ENCODE results near the gene LRRC8B. TPM values are rescaled to one million over a fixed set of nuclear protein-coding genes. Genes with fewer than 3 reads are reported as not detected.
"Not testable (repeated sequence)": the region's sequence is repeated elsewhere in the genome, so short reads cannot be mapped to it uniquely, and the experiment has no call there.

LRRC8B gene
- total and polyA plus RNA-seq, 2 donors from 2014 or later, result 2.4 to 15.1 TPM

- no peak overlapping the region for H3K27ac ChIP-seq (ENCODE audit: low read depth in 2 of 2, low read length in 2 of 2)
- no peaks in the 10 kb centered on the region for H3K27me3 ChIP-seq (ENCODE audit: control insufficient read depth, insufficient read depth, low read length)
Measured at GRCh38 chr1:89502042-89502441, 22.6 kb upstream of the LRRC8B start.

DNA sequence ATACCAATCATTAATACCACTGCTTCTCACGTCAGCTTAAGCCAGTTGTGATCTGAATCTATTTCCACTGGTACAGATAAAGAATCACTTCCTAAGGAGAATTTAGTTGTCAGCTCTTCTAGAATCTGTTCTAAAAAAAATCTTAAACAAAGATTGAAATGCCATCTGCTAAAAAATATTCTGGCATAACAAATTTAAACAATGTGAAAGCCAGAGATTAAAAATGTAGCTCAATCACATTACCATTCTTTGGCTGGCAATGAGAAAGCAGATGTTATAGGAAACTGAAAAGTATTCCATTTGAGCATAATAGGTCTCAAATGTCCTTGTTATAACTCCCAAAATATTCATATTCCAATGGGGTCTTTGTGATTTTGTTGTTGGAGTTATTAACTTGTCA, 21.7 kb upstream of the LRRC8B start:
- Histone ChIP-seq H3K9me3 (ENCODE audit: control insufficient read depth in 2 of 3, insufficient read depth in 1 of 3, low read length in 3 of 3) (no peaks in the 10 kb centered on the region), H3K4me1 (ENCODE audit: control insufficient read depth in 2 of 3, insufficient read depth in 2 of 3, low read depth in 1 of 3, low read length in 3 of 3) (no peaks in the 10 kb centered on the region), H3K27ac (ENCODE audit: low read depth in 2 of 2, low read length in 2 of 2) (no peak overlapping the region), H3K36me3 (ENCODE audit: control insufficient read depth in 2 of 3, insufficient read depth in 3 of 3, low read length in 3 of 3) (no peaks in the 10 kb centered on the region), H3K27me3 (ENCODE audit: control insufficient read depth, insufficient read depth, low read length) (no peaks in the 10 kb centered on the region), H3K9ac (ENCODE audit: low read length in 3 of 3) (no peak overlapping the region), H3K4me3 (ENCODE audit: low read length in 3 of 3) (no peak overlapping the region)
- TF ChIP-seq, protein P1, sequence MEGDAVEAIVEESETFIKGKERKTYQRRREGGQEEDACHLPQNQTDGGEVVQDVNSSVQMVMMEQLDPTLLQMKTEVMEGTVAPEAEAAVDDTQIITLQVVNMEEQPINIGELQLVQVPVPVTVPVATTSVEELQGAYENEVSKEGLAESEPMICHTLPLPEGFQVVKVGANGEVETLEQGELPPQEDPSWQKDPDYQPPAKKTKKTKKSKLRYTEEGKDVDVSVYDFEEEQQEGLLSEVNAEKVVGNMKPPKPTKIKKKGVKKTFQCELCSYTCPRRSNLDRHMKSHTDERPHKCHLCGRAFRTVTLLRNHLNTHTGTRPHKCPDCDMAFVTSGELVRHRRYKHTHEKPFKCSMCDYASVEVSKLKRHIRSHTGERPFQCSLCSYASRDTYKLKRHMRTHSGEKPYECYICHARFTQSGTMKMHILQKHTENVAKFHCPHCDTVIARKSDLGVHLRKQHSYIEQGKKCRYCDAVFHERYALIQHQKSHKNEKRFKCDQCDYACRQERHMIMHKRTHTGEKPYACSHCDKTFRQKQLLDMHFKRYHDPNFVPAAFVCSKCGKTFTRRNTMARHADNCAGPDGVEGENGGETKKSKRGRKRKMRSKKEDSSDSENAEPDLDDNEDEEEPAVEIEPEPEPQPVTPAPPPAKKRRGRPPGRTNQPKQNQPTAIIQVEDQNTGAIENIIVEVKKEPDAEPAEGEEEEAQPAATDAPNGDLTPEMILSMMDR (IDR thresholded peaks at IDR 0.05; ENCODE audit: borderline replicate concordance, extremely low read depth, insufficient read depth), result no peak
- DNase-seq, result no peak
- FAIRE-seq, result no peak
- intact Hi-C loops (cut with DNase I), result no loop called here

More at GRCh38 chr1:89502042-89502441, 22.6 kb upstream of the LRRC8B start:
- FAIRE-seq (no peak), DNase-seq (no peak)
- no peaks in the 10 kb centered on the region for H3K36me3 ChIP-seq (ENCODE audit: control insufficient read depth in 2 of 3, insufficient read depth in 3 of 3, low read length in 3 of 3)
- TF ChIP-seq, protein P1 (IDR thresholded peaks at IDR 0.05; ENCODE audit: borderline replicate concordance, extremely low read depth, insufficient read depth), result no peak
- no peak overlapping the region for H3K9ac ChIP-seq (ENCODE audit: low read length in 3 of 3)
- intact Hi-C loops (cut with DNase I), result no loop called here
- H3K4me1 ChIP-seq (ENCODE audit: control insufficient read depth in 2 of 3, insufficient read depth in 2 of 3, low read depth in 1 of 3, low read length in 3 of 3), result no peaks in the 10 kb centered on the region
- no peak overlapping the region for H3K4me3 ChIP-seq (ENCODE audit: low read length in 3 of 3)
- no peaks in the 10 kb centered on the region for H3K9me3 ChIP-seq (ENCODE audit: control insufficient read depth in 2 of 3, insufficient read depth in 1 of 3, low read length in 3 of 3)

DNA sequence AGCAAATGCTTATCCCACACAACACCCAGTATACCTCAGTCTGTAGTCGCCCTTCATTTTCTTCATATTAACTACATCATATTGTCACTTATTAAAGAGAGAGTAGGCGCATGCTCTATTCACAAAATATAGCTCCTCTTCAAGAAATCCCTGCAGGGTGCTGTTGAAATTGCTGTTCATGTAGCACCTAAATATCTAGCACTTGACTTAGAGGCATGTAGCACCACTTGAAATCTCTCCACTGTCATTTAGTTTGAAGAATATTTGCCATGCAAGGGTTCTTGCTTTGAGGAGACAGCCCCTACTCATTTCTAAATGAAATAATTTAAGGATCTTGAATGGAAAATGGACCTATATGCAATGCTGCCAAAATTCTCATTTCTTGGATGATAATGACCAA, 20.9 kb upstream of the LRRC8B start:
- Histone ChIP-seq H3K36me3 (ENCODE audit: control insufficient read depth in 2 of 3, insufficient read depth in 3 of 3, low read length in 3 of 3) (no peaks in the 10 kb centered on the region), H3K4me3 (ENCODE audit: low read length in 3 of 3) (no peak overlapping the region), H3K9me3 (ENCODE audit: control insufficient read depth in 2 of 3, insufficient read depth in 1 of 3, low read length in 3 of 3) (no peaks in the 10 kb centered on the region), H3K27ac (ENCODE audit: low read depth in 2 of 2, low read length in 2 of 2) (no peak overlapping the region), H3K4me1 (ENCODE audit: control insufficient read depth in 2 of 3, insufficient read depth in 2 of 3, low read depth in 1 of 3, low read length in 3 of 3) (no peaks in the 10 kb centered on the region), H3K9ac (ENCODE audit: low read length in 3 of 3) (no peak overlapping the region), H3K27me3 (ENCODE audit: control insufficient read depth, insufficient read depth, low read length) (no peaks in the 10 kb centered on the region)
- intact Hi-C loops (cut with DNase I), result no loop called here
- TF ChIP-seq, protein P1 (IDR thresholded peaks at IDR 0.05; ENCODE audit: borderline replicate concordance, extremely low read depth, insufficient read depth), result no peak
- FAIRE-seq (no peak), DNase-seq (no peak)

DNA sequence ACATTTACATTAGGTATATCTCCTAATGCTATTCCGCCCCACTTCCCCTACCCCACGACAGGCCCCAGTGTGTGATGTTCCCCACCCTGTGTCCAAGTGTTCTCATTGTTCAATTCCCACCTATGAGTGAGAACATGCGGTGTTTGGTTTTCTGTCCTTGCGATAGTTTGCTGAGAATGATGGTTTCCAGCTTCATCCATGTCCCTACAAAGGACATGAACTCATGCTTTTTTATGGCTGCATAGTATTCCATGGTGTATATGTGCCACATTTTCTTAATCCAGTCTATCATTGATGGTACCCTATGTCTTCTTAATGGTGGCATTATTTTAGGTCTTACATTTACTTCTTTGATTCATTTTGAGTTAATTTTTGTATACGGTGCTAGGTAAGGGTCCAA, 14.6 kb upstream of the LRRC8B start:
- intact Hi-C loops (cut with DNase I); H3K27ac ChIP-seq (ENCODE audit: low read depth in 2 of 2, low read length in 2 of 2); H3K4me3 ChIP-seq (ENCODE audit: low read length in 3 of 3); H3K9ac ChIP-seq (ENCODE audit: low read length in 3 of 3); FAIRE-seq; DNase-seq; H3K4me1 ChIP-seq (ENCODE audit: control insufficient read depth in 2 of 3, insufficient read depth in 2 of 3, low read depth in 1 of 3, low read length in 3 of 3); H3K9me3 ChIP-seq (ENCODE audit: control insufficient read depth in 2 of 3, insufficient read depth in 1 of 3, low read length in 3 of 3); H3K27me3 ChIP-seq (ENCODE audit: control insufficient read depth, insufficient read depth, low read length); H3K36me3 ChIP-seq (ENCODE audit: control insufficient read depth in 2 of 3, insufficient read depth in 3 of 3, low read length in 3 of 3): not testable (repeated sequence)

Measured in kidney (tissue), 14 donors.